Adrenal gland (tissue), 12 donors: ENCODE measurements around the gene ARL8B. TPM values are rescaled to one million over a fixed set of nuclear protein-coding genes. Genes with fewer than 3 reads are reported as not detected.

Source experiments
- DNase-seq, 7 donors: peaks; one replicate each; pipeline ENCODE4 v3.0.0-alpha.2; 2019 to 2020
- H3K27ac ChIP-seq, 5 donors: fragments of 200-600 bp; sonication (generic) in 4 of 5; 1 replicate in 3 of 5; 2 replicates in 2 of 5; pipeline versions ENCODE4 v1.5.1 to v1.8.0; 2016 to 2020; ENCODE audit warnings: mild to moderate bottlenecking in 1 of 5
- H3K27me3 ChIP-seq: fragments of 200-600 bp; 2 replicates; pipeline ENCODE4 v1.8.0; 2021
- H3K36me3 ChIP-seq, 2 donors: fragments of 200-600 bp; replicated peaks in 1 of 2; 1 replicate in 1 of 2; 2 replicates in 1 of 2; pipeline versions ENCODE4 v1.5.1 to v1.8.0; 2018 to 2022
- H3K4me1 ChIP-seq, 2 donors: fragments of 200-600 bp; replicated peaks in 1 of 2; 1 replicate in 1 of 2; 2 replicates in 1 of 2; pipeline versions ENCODE4 v1.5.1 to v1.8.0; 2018 to 2021
- H3K4me3 ChIP-seq, 4 donors: fragments of 200-600 bp; sonication (generic) in 3 of 4; one replicate each; pipeline ENCODE4 v1.5.1; 2016 to 2018
- H3K9me3 ChIP-seq, 3 donors: fragments of 200-600 bp; sonication (generic) in 1 of 3; replicated peaks in 1 of 3; 1 replicate in 2 of 3; 2 replicates in 1 of 3; pipeline versions ENCODE4 v1.5.1 to v1.8.0; 2016 to 2021
- POLR2A ChIP-seq, 2 donors: fragments of 450-650 bp; IDR thresholded peaks; one replicate each; pipeline ENCODE4 v1.6.1; 2017; ENCODE audit warnings: antibody characterized with exemption in 2 of 2, mild to moderate bottlenecking in 2 of 2, moderate library complexity in 1 of 2
- WGBS, 4 donors: extraction: QIAGEN DNeasy Blood & Tissue Kit in 2 of 4; methylation state at CpG; one replicate each; pipeline versions ENCODE4 v1.1.5 to v1.1.7; 2013 to 2017; 5-methylcytosine and 5-hydroxymethylcytosine counted together
- intact Hi-C, 2 donors: fragments of 100-400 bp; cut with DNase I; formaldehyde crosslinking; loops; one replicate each; pipeline versions ENCODE4 v1.14.1 to v1.15.0; 2022 to 2023
- polyA plus RNA-seq, 3 donors: library from polyadenylated mRNA; stranded (reverse); fragments of 200-250 nt in 2 of 3; fragments of 350-450 nt in 1 of 3; fragmentation: Illumina TruSeq in 1 of 3; extraction: RNeasy Lipid Tissue Mini Kit (QIAGEN cat#74804) in 1 of 3; gene quantifications; one replicate each; pipeline ENCODE4 v1.2.3, GENCODE V29; 2013 to 2014
- total RNA-seq, 9 donors: library from RNA; depleted of rRNA in 4 of 9; stranded (reverse); fragments of >200 nt in 4 of 9; fragments of 120-200 nt in 1 of 9; fragmentation: NEBNext Ultra II Directional in 1 of 9; extraction: Animal tissue kit (Norgen Biotek cat#: 25700) in 1 of 9; gene quantifications; one replicate each; pipeline versions ENCODE4 v1.1.0 to v1.2.4, GENCODE V29; 2013 to 2023
- TF ChIP-seq, protein P1 (sequence below), 6 experiments: fragments of 450-650 bp in 4 of 6; fragments of 200-600 bp in 2 of 6; sonication (generic) in 1 of 6; IDR thresholded peaks; 1 replicate in 5 of 6; 2 replicates in 1 of 6; pipeline versions ENCODE4 v1.5.1 to v1.8.0; 2016 to 2021; ENCODE audit warnings: antibody characterized with exemption in 6 of 6, mild to moderate bottlenecking in 2 of 6, moderate library complexity in 1 of 6
- donor health status: healthy with polysubstance abuse.
- donor health status: Bipolar disorder and iron deficiency.
- donor health status: DM: yes; HTN: yes; CAD: no.
- donor health status: DM: no; HTN: no; CAD: no.
- donor health status: DM: no; HTN: no; CAD: no.
- donor health status: DM: yes; HTN: yes; CAD: no.

Gene ARL8B
- total and polyA plus RNA-seq, 12 donors: 27.8 to 131 (median 52.8) TPM

DNA sequence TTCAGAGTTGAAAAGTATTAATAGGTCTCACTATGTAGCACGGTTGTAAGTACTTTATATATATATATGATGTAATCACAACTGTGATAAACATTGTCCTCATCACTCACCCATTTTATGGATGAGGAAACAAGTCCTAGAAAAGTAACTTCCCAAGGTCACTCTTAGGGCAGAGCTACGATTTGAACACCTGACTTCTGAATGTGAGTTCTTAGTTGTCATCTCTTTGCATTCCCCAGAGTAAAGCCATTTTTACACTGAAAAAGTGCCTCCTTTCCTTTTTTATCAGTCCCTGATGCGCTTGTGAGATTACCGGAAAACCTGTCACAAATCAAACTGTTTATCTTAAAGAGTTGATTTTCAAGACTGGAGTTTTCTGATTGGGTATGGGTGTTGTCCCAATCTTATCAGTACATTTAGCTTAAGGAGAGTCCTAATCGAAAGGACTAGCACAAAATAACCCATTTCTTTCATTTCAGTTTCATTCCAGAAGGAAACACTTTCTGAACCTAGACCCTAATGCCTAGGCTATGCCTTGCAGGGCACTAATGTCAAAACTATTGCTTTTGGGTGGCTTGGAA lies 63.1 kb downstream of the ARL8B start:
- intact Hi-C loops: loop anchor here in 1 of 2 donors (10.0 kb wide), 1 partner anchor 50 kb away; no protein-coding TSS in a partner anchor
- Histone ChIP-seq H3K27ac (peak overlapping the region in 3 of 5 donors; percentile 47 to 96 (median 77)), H3K36me3 (peaks cover 0 to 8% of the 10 kb centered on the region in 2 donors), H3K4me3 (no peak overlapping the region), H3K9me3 (no peaks in the 10 kb centered on the region), H3K4me1 (peaks cover 4 to 29% of the 10 kb centered on the region in 2 donors), H3K27me3 (no peaks in the 10 kb centered on the region)
- no peak for DNase-seq
- TF ChIP-seq, protein P1, sequence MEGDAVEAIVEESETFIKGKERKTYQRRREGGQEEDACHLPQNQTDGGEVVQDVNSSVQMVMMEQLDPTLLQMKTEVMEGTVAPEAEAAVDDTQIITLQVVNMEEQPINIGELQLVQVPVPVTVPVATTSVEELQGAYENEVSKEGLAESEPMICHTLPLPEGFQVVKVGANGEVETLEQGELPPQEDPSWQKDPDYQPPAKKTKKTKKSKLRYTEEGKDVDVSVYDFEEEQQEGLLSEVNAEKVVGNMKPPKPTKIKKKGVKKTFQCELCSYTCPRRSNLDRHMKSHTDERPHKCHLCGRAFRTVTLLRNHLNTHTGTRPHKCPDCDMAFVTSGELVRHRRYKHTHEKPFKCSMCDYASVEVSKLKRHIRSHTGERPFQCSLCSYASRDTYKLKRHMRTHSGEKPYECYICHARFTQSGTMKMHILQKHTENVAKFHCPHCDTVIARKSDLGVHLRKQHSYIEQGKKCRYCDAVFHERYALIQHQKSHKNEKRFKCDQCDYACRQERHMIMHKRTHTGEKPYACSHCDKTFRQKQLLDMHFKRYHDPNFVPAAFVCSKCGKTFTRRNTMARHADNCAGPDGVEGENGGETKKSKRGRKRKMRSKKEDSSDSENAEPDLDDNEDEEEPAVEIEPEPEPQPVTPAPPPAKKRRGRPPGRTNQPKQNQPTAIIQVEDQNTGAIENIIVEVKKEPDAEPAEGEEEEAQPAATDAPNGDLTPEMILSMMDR (IDR thresholded peaks at IDR 0.05): no peak
- TF ChIP-seq POLR2A (IDR thresholded peaks at IDR 0.05): no peak
- WGBS, 4 donors: 76 to 82% (median 79%) methylated on average over 5 of the region's 5 CpGs

GRCh38 chr3:5186089-5186857 lies 64.2 kb downstream of the ARL8B start:
- 55 to 62% (median 60%) methylated on average over 6 of the region's 6 CpGs for WGBS, 4 donors
- no peak for TF ChIP-seq POLR2A (IDR thresholded peaks at IDR 0.05)
- TF ChIP-seq, protein P1 (IDR thresholded peaks at IDR 0.05): no peak
- Histone ChIP-seq H3K4me1 (peaks cover 4 to 40% of the 10 kb centered on the region in 2 donors), H3K27ac (peak overlapping the region in 4 of 5 donors; percentile 77 to 98 (median 90)), H3K4me3 (peak overlapping the region in 1 of 4 donors; percentile 82), H3K27me3 (no peaks in the 10 kb centered on the region), H3K9me3 (no peaks in the 10 kb centered on the region), H3K36me3 (peaks cover 0 to 7% of the 10 kb centered on the region in 2 donors)
- DNase-seq: peak in 4 of 7 donors; percentile 19 to 48 (median 36)
- intact Hi-C loops: loop anchor here in 1 of 2 donors (10.0 kb wide), 1 partner anchor 51 kb away; no protein-coding TSS in a partner anchor

DNA sequence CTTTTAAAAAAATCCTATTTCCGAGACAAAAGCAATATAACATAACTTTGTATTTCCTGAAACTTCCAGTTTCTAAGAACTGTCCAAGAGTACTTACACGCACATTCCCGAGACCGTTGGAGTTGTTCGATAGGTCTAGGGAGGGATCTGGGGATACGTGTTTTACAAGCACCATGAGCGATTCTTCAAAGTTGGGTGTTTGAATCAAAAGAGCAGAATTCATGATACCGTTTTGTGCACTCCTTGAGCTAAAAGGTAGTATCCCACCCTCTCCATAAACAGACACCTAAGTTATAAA lies 64.7 kb downstream of the ARL8B start:
- TF ChIP-seq, protein P1 (IDR thresholded peaks at IDR 0.05): no peak
- TF ChIP-seq POLR2A (IDR thresholded peaks at IDR 0.05): no peak
- peak in 3 of 7 donors; percentile 28 to 36 (median 31) for DNase-seq
- peak overlapping the region in 3 of 4 donors; percentile 29 to 82 (median 38) for H3K4me3 ChIP-seq
- H3K4me1 ChIP-seq: peaks cover 4 to 45% of the 10 kb centered on the region in 2 donors
- peaks cover 0 to 2% of the 10 kb centered on the region in 2 donors for H3K36me3 ChIP-seq
- peak overlapping the region; percentile 71 to 98 (median 83) for H3K27ac ChIP-seq
- intact Hi-C loops: loop anchor here in 1 of 2 donors (10.0 kb wide), 1 partner anchor 52 kb away; no protein-coding TSS in a partner anchor
- WGBS, 4 donors: 1 to 10% (median 2%) methylated on average over 8 of the region's 8 CpGs
- no peaks in the 10 kb centered on the region for H3K9me3 ChIP-seq
- no peaks in the 10 kb centered on the region for H3K27me3 ChIP-seq

GRCh38 chr3:5187156-5187919 lies 65.2 kb downstream of the ARL8B start, which contains the start of gene EDEM1:
Gene EDEM1 (plus strand): TSS chr3:5187707. CDS start chr3:5187806, 99 bp downstream.
- peak; percentile 71 to 83 for TF ChIP-seq POLR2A (IDR thresholded peaks at IDR 0.05)
- TF ChIP-seq, protein P1 (IDR thresholded peaks at IDR 0.05): no peak
- no peaks in the 10 kb centered on the region for H3K27me3 ChIP-seq
- H3K36me3 ChIP-seq: no peaks in the 10 kb centered on the region
- intact Hi-C loops: loop anchor here in 1 of 2 donors (10.0 kb wide), 1 partner anchor 53 kb away; no protein-coding TSS in a partner anchor
- H3K9me3 ChIP-seq: no peaks in the 10 kb centered on the region
- peak; percentile 95 to 98 (median 97) for DNase-seq
- H3K27ac ChIP-seq: peak within 1 kb of the TSS; percentile 71 to 98 (median 96)
- H3K4me1 ChIP-seq: peaks cover 4 to 48% of the 10 kb centered on the region in 2 donors
- peak within 1 kb of the TSS; percentile 29 to 90 (median 82) for H3K4me3 ChIP-seq
- WGBS, 4 donors: 0 to 2% (median 1%) methylated on average over 8 to 78 of the region's 78 CpGs
